Measurements from ENCODE around the gene TRIM15.
A peak's percentile ranks its signal among the peaks of the same experiment; 100 is the strongest.

- no peak for TF ChIP-seq POLR2A (IDR thresholded peaks at IDR 0.05; ENCODE audit: low read depth, low read length)
- no peak for TF ChIP-seq POLR2AphosphoS5 (IDR thresholded peaks at IDR 0.05; ENCODE audit: low read depth, low read length)
- TF ChIP-seq TAF1 (IDR thresholded peaks at IDR 0.05; ENCODE audit: low read depth, low read length), result no peak
- TF ChIP-seq POU2F2 (IDR thresholded peaks at IDR 0.05; ENCODE audit: low read depth, low read length), result no peak
- peak; percentile 38; the same call in 1 of the 2 replicates for TF ChIP-seq SPI1 (IDR thresholded peaks at IDR 0.05; ENCODE audit: low read depth, low read length)
- no peak for TF ChIP-seq PAX5 (IDR thresholded peaks at IDR 0.05; ENCODE audit: insufficient read depth, low read length, severe bottlenecking)
Measured at GRCh38 chr6:30157999-30158398, 5.3 kb upstream of the TRIM15 start.

Measured in GM12891 (cell line).